HepG2 (cell line): ENCODE measurements around the gene RALB. TPM values are rescaled to one million over a fixed set of nuclear protein-coding genes. Genes with fewer than 3 reads are reported as not detected.

Experiments used
- ATAC-seq: fragments of 200-7000 bp; cut with Tn5 transposase; 3 replicates; pipeline ENCODE4 v1.9.1; 2020; ENCODE audit warnings: mild to moderate bottlenecking, moderate library complexity
- BruUV-seq: library from RNA; stranded (reverse); fragments of 400-500 nt; replicated peaks from 2 replicates; lab custom pipeline; 2021; lab: Mats Ljungman, UMichigan
- CTCF ChIA-PET: fragments of 300-600 bp; formaldehyde crosslinking; extraction: SDS; loops from one replicate; lab custom pipeline; 2021; ENCODE audit warnings: low total read pairs, inconsistent platforms, low intra/inter-chr PET ratio; lab: Yijun Ruan, JAX
- POLR2A ChIA-PET: fragments of 350-600 bp; sonication (Branson Sonifier 250); formaldehyde crosslinking; loops from one replicate; lab custom pipeline; 2020; ENCODE audit warnings: antibody characterized with exemption, inconsistent platforms; lab: Yijun Ruan, JAX
- DNase-seq: peaks from one replicate; pipeline ENCODE4 v3.0.0-alpha.2; 2015; ENCODE audit warnings: low spot score
- FAIRE-seq: peaks from 3 replicates; lab custom pipeline; 2011; peaks lifted over from hg19 to GRCh38; lab: Jason Lieb, UNC
- H2AFZ ChIP-seq: one replicate; pipeline ENCODE4 v1.6.1; 2011; ENCODE audit warnings: low read length, inconsistent platforms
- H3K27ac ChIP-seq: fragments of 300-600 bp; 3 replicates; pipeline ENCODE4 v1.8.0; 2011; ENCODE audit warnings: mixed run types, mild to moderate bottlenecking, mixed read lengths, low read length, inconsistent platforms; ENCODE audit not compliant: insufficient read depth; ENCODE audit errors: extremely low read length
- H3K27me3 ChIP-seq, 2 experiments: fragments of 200-600 bp in 1 of 2; 2 replicates in 1 of 2; 3 replicates in 1 of 2; pipeline versions ENCODE4 v1.6.0 to v1.8.0; 2011; ENCODE audit warnings: low read length in 2 of 2, mild to moderate bottlenecking in 2 of 2, moderate library complexity in 2 of 2, inconsistent platforms in 1 of 2; ENCODE audit not compliant: insufficient read depth in 2 of 2, control insufficient read depth in 1 of 2
- H3K36me3 ChIP-seq, 2 experiments: fragments of 200-600 bp in 1 of 2; replicated peaks in 1 of 2; 2 replicates in 1 of 2; 3 replicates in 1 of 2; pipeline versions ENCODE4 v1.5.1 to v1.8.0; 2011; ENCODE audit warnings: low read length in 2 of 2, inconsistent platforms in 1 of 2; ENCODE audit not compliant: insufficient read depth in 2 of 2, control insufficient read depth in 1 of 2
- H3K4me1 ChIP-seq: 2 replicates; pipeline ENCODE4 v1.5.1; 2012; ENCODE audit warnings: low read length, inconsistent platforms; ENCODE audit not compliant: insufficient read depth
- H3K4me2 ChIP-seq: 2 replicates; pipeline ENCODE4 v1.6.0; 2011; ENCODE audit warnings: low read depth, low read length, inconsistent platforms
- H3K4me3 ChIP-seq, 3 experiments: fragments of 200-600 bp in 1 of 3; sonication (generic), shearing (Covaris generic) in 1 of 3; replicated peaks in 1 of 3; 2 replicates each; pipeline ENCODE4 v1.5.1; 2011 to 2016; ENCODE audit warnings: low read length in 3 of 3, inconsistent platforms in 2 of 3, low read depth in 2 of 3, mild to moderate bottlenecking in 2 of 3, control low read depth in 1 of 3, mixed read lengths in 1 of 3; ENCODE audit not compliant: insufficient read depth in 1 of 3
- H3K79me2 ChIP-seq: one replicate; pipeline ENCODE4 v1.6.1; 2011; ENCODE audit warnings: low read length, inconsistent platforms; ENCODE audit not compliant: insufficient read depth
- H3K9ac ChIP-seq: 2 replicates; pipeline ENCODE4 v1.6.0; 2011; ENCODE audit warnings: mild to moderate bottlenecking, low read depth, low read length, inconsistent platforms; ENCODE audit not compliant: insufficient read depth
- H3K9me3 ChIP-seq: 2 replicates; pipeline ENCODE4 v1.5.1; 2012; ENCODE audit warnings: mild to moderate bottlenecking, low read length
- H4K20me1 ChIP-seq: 2 replicates; pipeline ENCODE4 v1.6.0; 2011; ENCODE audit warnings: inconsistent platforms, mild to moderate bottlenecking, low read length, moderate library complexity; ENCODE audit not compliant: insufficient read depth
- HMGXB3 ChIP-seq: sonication (generic); formaldehyde crosslinking; IDR thresholded peaks from 2 replicates; pipeline ENCODE4 v1.4.0; 2020; ENCODE audit warnings: missing genetic modification reagents, borderline replicate concordance
- KDM6A ChIP-seq: IDR thresholded peaks from 2 replicates; pipeline ENCODE4 v1.6.1; 2016; ENCODE audit warnings: low read depth
- MTF1 ChIP-seq: sonication (generic); formaldehyde crosslinking; IDR thresholded peaks from 2 replicates; pipeline ENCODE4 v1.5.0; 2020; ENCODE audit warnings: missing genetic modification reagents
- NAIF1 ChIP-seq: sonication (generic); formaldehyde crosslinking; IDR thresholded peaks from 2 replicates; pipeline ENCODE4 v1.5.0; 2020; ENCODE audit warnings: mild to moderate bottlenecking, missing genetic modification reagents, borderline replicate concordance
- SSRP1 ChIP-seq: IDR thresholded peaks from 2 replicates; pipeline ENCODE4 v1.6.1; 2016; ENCODE audit warnings: control low read depth
- THYN1 ChIP-seq: sonication (generic); formaldehyde crosslinking; IDR thresholded peaks from 2 replicates; pipeline ENCODE4 v1.8.1; 2023; ENCODE audit warnings: low read depth, mild to moderate bottlenecking, moderate library complexity, missing genetic modification reagents, borderline replicate concordance
- ZBTB3 ChIP-seq: sonication (generic); formaldehyde crosslinking; IDR thresholded peaks from 2 replicates; pipeline ENCODE4 v1.4.0; 2020; ENCODE audit warnings: low read depth, mild to moderate bottlenecking, moderate library complexity, missing genetic modification reagents, borderline replicate concordance
- ZNF138 ChIP-seq: sonication (generic); formaldehyde crosslinking; IDR thresholded peaks from 2 replicates; pipeline ENCODE4 v1.5.0; 2020; ENCODE audit warnings: mild to moderate bottlenecking, low read depth, missing genetic modification reagents
- WGBS: methylation state at CpG from one replicate; pipeline ENCODE4 v1.1.6; 2017; ENCODE audit warnings: low lambda C conversion rate; 5-methylcytosine and 5-hydroxymethylcytosine counted together
- in situ Hi-C: cut with HindIII; loops from 2 replicates; pipeline ENCODE4 v1.10.0; 2017; ENCODE audit warnings: low pct_unique_long_range_greater_than_20kb; ENCODE audit not compliant: extremely low pct_ligation_motif_present
- intact Hi-C: fragments of 100-400 bp; cut with micrococcal nuclease; formaldehyde crosslinking; loops from one replicate; pipeline ENCODE4 v1.10.0; 2022; ENCODE audit not compliant: unreplicated experiment
- polyA plus RNA-seq, 8 experiments: library from polyadenylated mRNA; depleted of rRNA in 3 of 8; stranded (reverse) in 7 of 8; unstranded in 1 of 8; fragments of >200 nt; fragmentation: Illumina TruSeq in 4 of 8; extraction: Trizol in 4 of 8; gene quantifications; 2 replicates each; pipeline versions ENCODE4 v1.2.1 to v1.2.3, GENCODE V29; 2011 to 2016; ENCODE audit warnings: low read depth in 4 of 8, missing spikeins in 1 of 8, mixed read lengths in 1 of 8; ENCODE audit not compliant: insufficient read depth in 1 of 8
- total RNA-seq, 5 experiments: library from RNA; depleted of rRNA; stranded (reverse); fragments of >200 nt; fragmentation: Illumina TruSeq; extraction: Trizol; gene quantifications; 2 replicates each; pipeline ENCODE4 v1.2.3, GENCODE V29; 2016; ENCODE audit warnings: low read depth in 1 of 5
- TF ChIP-seq, protein P1 (sequence below): sonication (generic); formaldehyde crosslinking; IDR thresholded peaks from 2 replicates; pipeline ENCODE4 v1.4.0; 2020; ENCODE audit warnings: mild to moderate bottlenecking, missing genetic modification reagents
- TF ChIP-seq, protein P2 (sequence below): sonication (generic); formaldehyde crosslinking; IDR thresholded peaks from 2 replicates; pipeline ENCODE4 v1.4.0; 2020; ENCODE audit warnings: missing genetic modification reagents, mild to moderate bottlenecking, borderline replicate concordance

Gene RALB
- total and polyA plus RNA-seq, 2 of the 13 experiments (the other 11 are each of a cell fraction or from before 2014, with no cell fraction given) = 37.8 to 43.2 TPM

DNA sequence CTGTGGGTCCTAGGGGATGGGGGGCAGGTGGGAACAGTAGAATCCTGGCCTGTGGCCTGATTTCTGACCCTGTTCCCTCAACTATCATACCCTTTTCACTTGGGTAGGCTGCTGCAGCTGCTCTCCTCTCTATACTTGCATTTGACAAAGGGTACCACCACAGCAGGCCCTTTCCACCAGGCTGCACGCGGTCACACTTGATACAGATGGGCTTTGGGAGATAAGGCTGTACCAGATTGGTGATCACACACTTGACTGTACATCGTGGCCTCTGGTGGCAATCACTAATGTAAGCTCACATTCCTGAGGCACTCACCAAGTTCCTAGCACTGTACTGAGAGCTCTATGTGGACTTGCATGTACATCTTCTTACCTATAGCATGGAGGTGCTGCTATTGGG, 1.6 kb upstream of the RALB start (continued):
- TF ChIP-seq, protein P1, sequence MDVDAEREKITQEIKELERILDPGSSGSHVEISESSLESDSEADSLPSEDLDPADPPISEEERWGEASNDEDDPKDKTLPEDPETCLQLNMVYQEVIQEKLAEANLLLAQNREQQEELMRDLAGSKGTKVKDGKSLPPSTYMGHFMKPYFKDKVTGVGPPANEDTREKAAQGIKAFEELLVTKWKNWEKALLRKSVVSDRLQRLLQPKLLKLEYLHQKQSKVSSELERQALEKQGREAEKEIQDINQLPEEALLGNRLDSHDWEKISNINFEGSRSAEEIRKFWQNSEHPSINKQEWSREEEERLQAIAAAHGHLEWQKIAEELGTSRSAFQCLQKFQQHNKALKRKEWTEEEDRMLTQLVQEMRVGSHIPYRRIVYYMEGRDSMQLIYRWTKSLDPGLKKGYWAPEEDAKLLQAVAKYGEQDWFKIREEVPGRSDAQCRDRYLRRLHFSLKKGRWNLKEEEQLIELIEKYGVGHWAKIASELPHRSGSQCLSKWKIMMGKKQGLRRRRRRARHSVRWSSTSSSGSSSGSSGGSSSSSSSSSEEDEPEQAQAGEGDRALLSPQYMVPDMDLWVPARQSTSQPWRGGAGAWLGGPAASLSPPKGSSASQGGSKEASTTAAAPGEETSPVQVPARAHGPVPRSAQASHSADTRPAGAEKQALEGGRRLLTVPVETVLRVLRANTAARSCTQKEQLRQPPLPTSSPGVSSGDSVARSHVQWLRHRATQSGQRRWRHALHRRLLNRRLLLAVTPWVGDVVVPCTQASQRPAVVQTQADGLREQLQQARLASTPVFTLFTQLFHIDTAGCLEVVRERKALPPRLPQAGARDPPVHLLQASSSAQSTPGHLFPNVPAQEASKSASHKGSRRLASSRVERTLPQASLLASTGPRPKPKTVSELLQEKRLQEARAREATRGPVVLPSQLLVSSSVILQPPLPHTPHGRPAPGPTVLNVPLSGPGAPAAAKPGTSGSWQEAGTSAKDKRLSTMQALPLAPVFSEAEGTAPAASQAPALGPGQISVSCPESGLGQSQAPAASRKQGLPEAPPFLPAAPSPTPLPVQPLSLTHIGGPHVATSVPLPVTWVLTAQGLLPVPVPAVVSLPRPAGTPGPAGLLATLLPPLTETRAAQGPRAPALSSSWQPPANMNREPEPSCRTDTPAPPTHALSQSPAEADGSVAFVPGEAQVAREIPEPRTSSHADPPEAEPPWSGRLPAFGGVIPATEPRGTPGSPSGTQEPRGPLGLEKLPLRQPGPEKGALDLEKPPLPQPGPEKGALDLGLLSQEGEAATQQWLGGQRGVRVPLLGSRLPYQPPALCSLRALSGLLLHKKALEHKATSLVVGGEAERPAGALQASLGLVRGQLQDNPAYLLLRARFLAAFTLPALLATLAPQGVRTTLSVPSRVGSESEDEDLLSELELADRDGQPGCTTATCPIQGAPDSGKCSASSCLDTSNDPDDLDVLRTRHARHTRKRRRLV (CRISPR knock-in tag) = no peak
- TF ChIP-seq SSRP1 (CRISPR knock-in tag) (no peak), MTF1 (CRISPR knock-in tag) (no peak)

GRCh38 chr2:120251880-120252224, 800 bp upstream of the RALB start:
- H3K27me3 ChIP-seq = peaks cover 8 to 38% of the 10 kb centered on the region in 2 experiments; a peak in 3 of 5 replicates
- ATAC-seq (no peak), DNase-seq (no peak), FAIRE-seq (no peak)
- peaks cover 25% of the 10 kb centered on the region for H3K79me2 ChIP-seq
- in situ Hi-C loops = no loop called here
- no peak overlapping the region for H3K27ac ChIP-seq
- peak overlapping the region; percentile 20 for H2AFZ ChIP-seq
- H3K36me3 ChIP-seq = no peaks in the 10 kb centered on the region
- POLR2A ChIA-PET = interaction anchor here (0.9 to 2.1 kb wide), 10 partner anchors 8 to 1279 kb away, joined by 3 to 22 read pairs (median 4); partner anchors contain the start of genes RNU4ATAC and TMEM185B
- WGBS = 0% methylated on average over 6 of the region's 6 CpGs
- no peak overlapping the region for H3K9ac ChIP-seq
- H3K4me1 ChIP-seq = peaks cover 40% of the 10 kb centered on the region
- H4K20me1 ChIP-seq = no peaks in the 10 kb centered on the region
- intact Hi-C loops = loop anchor here (5.0 to 10.0 kb wide), 2 partner anchors 205 to 313 kb away; no protein-coding TSS in a partner anchor
- CTCF ChIA-PET = no interaction called here
- H3K4me2 ChIP-seq = peak overlapping the region; percentile 91
- BruUV-seq = no TSS peak
- H3K4me3 ChIP-seq = peak overlapping the region; percentile 57 to 87 (median 73)
- H3K9me3 ChIP-seq = no peaks in the 10 kb centered on the region
- peak; percentile 4; the same call in 1 of the 2 replicates for TF ChIP-seq HMGXB3 (CRISPR knock-in tag)
- TF ChIP-seq ZNF138 (CRISPR knock-in tag) = 0 out of 2 replicates have a peak, but pooled peaks have one; percentile 20
- TF ChIP-seq, protein P2, sequence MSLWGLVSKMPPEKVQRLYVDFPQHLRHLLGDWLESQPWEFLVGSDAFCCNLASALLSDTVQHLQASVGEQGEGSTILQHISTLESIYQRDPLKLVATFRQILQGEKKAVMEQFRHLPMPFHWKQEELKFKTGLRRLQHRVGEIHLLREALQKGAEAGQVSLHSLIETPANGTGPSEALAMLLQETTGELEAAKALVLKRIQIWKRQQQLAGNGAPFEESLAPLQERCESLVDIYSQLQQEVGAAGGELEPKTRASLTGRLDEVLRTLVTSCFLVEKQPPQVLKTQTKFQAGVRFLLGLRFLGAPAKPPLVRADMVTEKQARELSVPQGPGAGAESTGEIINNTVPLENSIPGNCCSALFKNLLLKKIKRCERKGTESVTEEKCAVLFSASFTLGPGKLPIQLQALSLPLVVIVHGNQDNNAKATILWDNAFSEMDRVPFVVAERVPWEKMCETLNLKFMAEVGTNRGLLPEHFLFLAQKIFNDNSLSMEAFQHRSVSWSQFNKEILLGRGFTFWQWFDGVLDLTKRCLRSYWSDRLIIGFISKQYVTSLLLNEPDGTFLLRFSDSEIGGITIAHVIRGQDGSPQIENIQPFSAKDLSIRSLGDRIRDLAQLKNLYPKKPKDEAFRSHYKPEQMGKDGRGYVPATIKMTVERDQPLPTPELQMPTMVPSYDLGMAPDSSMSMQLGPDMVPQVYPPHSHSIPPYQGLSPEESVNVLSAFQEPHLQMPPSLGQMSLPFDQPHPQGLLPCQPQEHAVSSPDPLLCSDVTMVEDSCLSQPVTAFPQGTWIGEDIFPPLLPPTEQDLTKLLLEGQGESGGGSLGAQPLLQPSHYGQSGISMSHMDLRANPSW (CRISPR knock-in tag) = 0 out of 2 replicates have a peak, but pooled peaks have one; percentile 18
- TF ChIP-seq NAIF1 (CRISPR knock-in tag) = 0 out of 2 replicates have a peak, but pooled peaks have one; percentile 31
- 0 out of 2 replicates have a peak, but pooled peaks have one; percentile 17 for TF ChIP-seq ZBTB3 (CRISPR knock-in tag)
- no peak for TF ChIP-seq KDM6A (CRISPR knock-in tag)
- TF ChIP-seq THYN1 (CRISPR knock-in tag) = no peak
